K562 (cell line): Measurements from ENCODE around the gene JAM2. TPM values are rescaled to one million over a fixed set of nuclear protein-coding genes. Genes with fewer than 3 reads are reported as not detected.

Experiments used
- ATAC-seq: fragments of 200-7000 bp; cut with Tn5 transposase; 3 replicates; pipeline ENCODE4 v1.9.1; 2020; ENCODE audit warnings: moderate library complexity
- BruUV-seq: library from RNA; stranded (reverse); fragments of 400-500 nt; replicated peaks from 2 replicates; lab custom pipeline; 2021; lab: Mats Ljungman, UMichigan
- CTCF ChIA-PET: fragments of 300-600 bp; formaldehyde crosslinking; extraction: SDS; loops from one replicate; lab custom pipeline; 2021; ENCODE audit warnings: low intra/inter-chr PET ratio; lab: Yijun Ruan, JAX
- POLR2A ChIA-PET: fragments of 300-600, 350-650 bp; sonication (Branson Sonifier 250); formaldehyde crosslinking; extraction: SDS; loops from one replicate; lab custom pipeline; 2021; ENCODE audit warnings: antibody characterized with exemption, inconsistent platforms; lab: Yijun Ruan, JAX
- DNase-seq, 4 experiments: peaks; one replicate each; pipeline versions ENCODE4 v3.0.0 to v3.0.0-alpha.2; 2011 to 2018; ENCODE audit warnings: low spot score in 3 of 4, mixed read lengths in 3 of 4; ENCODE audit errors: extremely low read depth in 1 of 4
- FAIRE-seq: peaks from 2 replicates; lab custom pipeline; 2011; peaks lifted over from hg19 to GRCh38; lab: Jason Lieb, UNC
- H2AFZ ChIP-seq: 2 replicates; pipeline ENCODE4 v1.6.0; 2011; ENCODE audit warnings: low read depth, low read length, control low read depth, inconsistent platforms
- H3K27ac ChIP-seq: fragments of 200-600 bp; 3 replicates; pipeline ENCODE4 v1.8.0; 2011; ENCODE audit warnings: low read depth, mild to moderate bottlenecking, control low read depth, inconsistent platforms, low read length, moderate library complexity, mixed read lengths; ENCODE audit errors: extremely low read depth
- H3K27me3 ChIP-seq, 2 experiments: fragments of 300-600 bp in 1 of 2; 2 replicates in 1 of 2; 3 replicates in 1 of 2; pipeline versions ENCODE4 v1.6.0 to v1.8.0; 2011; ENCODE audit warnings: inconsistent platforms in 2 of 2, low read length in 2 of 2, mild to moderate bottlenecking in 1 of 2, mixed read lengths in 1 of 2, moderate library complexity in 1 of 2; ENCODE audit not compliant: control insufficient read depth in 2 of 2, insufficient read depth in 2 of 2
- H3K36me3 ChIP-seq: fragments of 300-600 bp; 3 replicates; pipeline ENCODE4 v1.8.0; 2011; ENCODE audit warnings: mild to moderate bottlenecking, low read length, inconsistent platforms; ENCODE audit not compliant: control insufficient read depth, insufficient read depth
- H3K4me1 ChIP-seq, 2 experiments: fragments of 200-600 bp in 1 of 2; replicated peaks in 1 of 2; 2 replicates in 1 of 2; 3 replicates in 1 of 2; pipeline versions ENCODE4 v1.5.1 to v1.8.0; 2011; ENCODE audit warnings: inconsistent platforms in 2 of 2, low read length in 2 of 2, mild to moderate bottlenecking in 1 of 2, mixed read lengths in 1 of 2, moderate library complexity in 1 of 2; ENCODE audit not compliant: control insufficient read depth in 2 of 2, insufficient read depth in 2 of 2
- H3K4me2 ChIP-seq: 2 replicates; pipeline ENCODE4 v1.6.1; 2011; ENCODE audit warnings: low read length, control low read depth, inconsistent platforms, mixed read lengths; ENCODE audit not compliant: insufficient read depth
- H3K4me3 ChIP-seq: fragments of 200-600 bp; sonication (generic), shearing (Covaris generic); 2 replicates; pipeline ENCODE4 v1.5.1; 2016; ENCODE audit warnings: control low read depth, inconsistent platforms
- H3K79me2 ChIP-seq: fragments of 200-600 bp; 3 replicates; pipeline ENCODE4 v1.8.0; 2011; ENCODE audit warnings: low read length, inconsistent platforms; ENCODE audit not compliant: control insufficient read depth, insufficient read depth
- H3K9ac ChIP-seq, 2 experiments: 2 replicates each; pipeline versions ENCODE4 v1.6.0 to v1.6.1; 2011; ENCODE audit warnings: low read depth in 2 of 2, low read length in 2 of 2, control low read depth in 1 of 2, inconsistent platforms in 1 of 2, mild to moderate bottlenecking in 1 of 2, mixed read lengths in 1 of 2; ENCODE audit not compliant: insufficient read depth in 1 of 2
- H3K9me1 ChIP-seq: one replicate; pipeline ENCODE4 v1.6.0; 2011; ENCODE audit warnings: inconsistent platforms, mild to moderate bottlenecking, low read length, moderate library complexity; ENCODE audit not compliant: control insufficient read depth, insufficient read depth
- H3K9me3 ChIP-seq: replicated peaks from 2 replicates; pipeline ENCODE4 v1.5.1; 2011; ENCODE audit warnings: low read depth, low read length, inconsistent platforms; ENCODE audit not compliant: control insufficient read depth, insufficient read depth
- H4K20me1 ChIP-seq: replicated peaks from 2 replicates; pipeline ENCODE4 v1.6.1; 2011; ENCODE audit warnings: low read length, inconsistent platforms, mixed read lengths; ENCODE audit not compliant: control insufficient read depth, insufficient read depth
- CBX3 ChIP-seq, 2 experiments: IDR thresholded peaks; 1 replicate in 1 of 2; 2 replicates in 1 of 2; pipeline ENCODE4 v1.6.1; 2012; ENCODE audit warnings: inconsistent platforms in 2 of 2, low read length in 2 of 2, borderline replicate concordance in 1 of 2, control low read depth in 1 of 2
- ELK3 ChIP-seq: fragments of 450-650 bp; formaldehyde crosslinking; IDR thresholded peaks from 2 replicates; pipeline ENCODE4 v1.4.0; 2020; ENCODE audit warnings: mild to moderate bottlenecking
- HNRNPL ChIP-seq: fragments of 200-400 bp; formaldehyde crosslinking; IDR thresholded peaks from 2 replicates; pipeline ENCODE4 v1.6.1; 2017; ENCODE audit warnings: low read depth, mild to moderate bottlenecking, low read length
- KLF16 ChIP-seq: IDR thresholded peaks from 2 replicates; pipeline ENCODE4 v1.6.1; 2016; ENCODE audit warnings: antibody characterized with exemption
- MAFG ChIP-seq: fragments of 450-650 bp; conservative IDR thresholded peaks from 2 replicates; pipeline ENCODE4 v1.6.1; 2016; ENCODE audit warnings: missing genetic modification characterization, missing compliant biosample characterization
- MECOM ChIP-seq: fragments of 250-450 bp; sonication (Bioruptor Pico); IDR thresholded peaks from 2 replicates; pipeline ENCODE4 v1.8.0; 2022; ENCODE audit warnings: inconsistent platforms
- PHF8 ChIP-seq: fragments of 200-600 bp; sonication (generic); IDR thresholded peaks from 2 replicates; pipeline ENCODE4 v1.6.1; 2012; ENCODE audit warnings: mixed run types, mild to moderate bottlenecking, inconsistent platforms, low read length, moderate library complexity, borderline replicate concordance
- TCF3 ChIP-seq: sonication (generic); formaldehyde crosslinking; IDR thresholded peaks from 2 replicates; pipeline ENCODE4 v1.4.0; 2020; ENCODE audit warnings: mild to moderate bottlenecking, missing genetic modification reagents
- TEAD2 ChIP-seq: fragments of 450-650 bp; IDR thresholded peaks from 2 replicates; pipeline ENCODE4 v1.6.1; 2016; ENCODE audit warnings: missing genetic modification characterization, control low read depth, missing compliant biosample characterization
- ZC3H8 ChIP-seq: fragments of 450-650 bp; IDR thresholded peaks from 2 replicates; pipeline ENCODE4 v1.6.1; 2017
- ZFX ChIP-seq: sonication (generic); formaldehyde crosslinking; IDR thresholded peaks from 2 replicates; pipeline ENCODE4 v1.8.0; 2022; ENCODE audit warnings: mild to moderate bottlenecking, missing genetic modification reagents, moderate library complexity
- ZNF707 ChIP-seq: fragments of 250-450 bp; sonication (Bioruptor Pico); conservative IDR thresholded peaks from 2 replicates; pipeline ENCODE4 v1.8.0; 2022; ENCODE audit warnings: inconsistent platforms, mild to moderate bottlenecking, moderate library complexity
- WGBS: fragments of 100-300 bp; shearing (Covaris generic); methylation state at CpG from one replicate; pipeline ENCODE4 v1.1.6; 2016; ENCODE audit warnings: low coverage, mixed read lengths; ENCODE audit not compliant: insufficient coverage; ENCODE audit errors: missing lambda C conversion rate; 5-methylcytosine and 5-hydroxymethylcytosine counted together
- in situ Hi-C: fragments of 300-500 bp; cut with MboI; formaldehyde crosslinking; loops from 4 replicates; pipeline ENCODE4 v1.15.0; 2018; ENCODE audit warnings: inconsistent platforms, mixed read lengths
- intact Hi-C: fragments of 100-400 bp; cut with micrococcal nuclease; formaldehyde crosslinking; loops from 2 replicates; pipeline ENCODE4 v1.14.2; 2022
- polyA plus RNA-seq, 8 experiments: library from polyadenylated mRNA; depleted of rRNA in 4 of 8; stranded (reverse) in 5 of 8; unstranded in 3 of 8; fragments of >200 nt; fragmentation: Nextera tagmentation in 2 of 8; fragmentation: Illumina TruSeq in 1 of 8; extraction: Ambion mirVana in 2 of 8; extraction: Trizol in 1 of 8; gene quantifications; 2 replicates each; pipeline versions ENCODE4 v1.2.1 to v1.2.3, GENCODE V29; 2011 to 2014; ENCODE audit warnings: inconsistent platforms in 1 of 8, missing spikeins in 1 of 8
- total RNA-seq, 7 experiments: library from RNA; depleted of rRNA in 6 of 7; stranded (reverse); fragments of >200 nt in 6 of 7; fragmentation: Illumina TruSeq in 2 of 7; extraction: Trizol in 2 of 7; gene quantifications; 2 replicates each; pipeline versions ENCODE4 v1.2.1 to v1.2.3, GENCODE V29; 2011 to 2021; ENCODE audit warnings: low replicate concordance in 1 of 7

The JAM2 gene
- total and polyA plus RNA-seq, 9 of the 15 experiments (the other 6 are each of a cell fraction or from before 2014, with no cell fraction given) = 0.03 to 0.08 (median 0.07) TPM; not detected in 6

GRCh38 chr21:25700741-25701140 lies 61.7 kb downstream of the JAM2 start:
- ATAC-seq = no peak
- TF ChIP-seq ZC3H8 (no peak), HNRNPL (no peak), ZNF707 (CRISPR knock-in tag) (no peak), ZFX (CRISPR knock-in tag) (no peak), KLF16 (no peak), TCF3 (no peak), CBX3 (IDR thresholded peaks at IDR 0.05; ENCODE audit: borderline replicate concordance in 1 of 2, low read length in 2 of 2) (no peak), PHF8 (no peak), TEAD2 (no peak), MECOM (CRISPR knock-in tag) (no peak), ELK3 (no peak), MAFG (no peak)
- ChIA-PET POLR2A (no interaction called here), CTCF (no interaction called here)
- no peak overlapping the region for H3K9ac ChIP-seq
- intact Hi-C loops = loop anchor here (10.0 kb wide), 1 partner anchor 164 kb away; no protein-coding TSS in a partner anchor
- in situ Hi-C loops = no loop called here
- BruUV-seq = no TSS peak
- no peaks in the 10 kb centered on the region for H3K79me2 ChIP-seq
- no peaks in the 10 kb centered on the region for H3K9me1 ChIP-seq
- no peak overlapping the region for H3K27ac ChIP-seq
- H3K9me3 ChIP-seq = no peaks in the 10 kb centered on the region
- H4K20me1 ChIP-seq = no peaks in the 10 kb centered on the region
- 55% methylated on average over 1 of the region's 1 CpG for WGBS
- H3K27me3 ChIP-seq = no peaks in the 10 kb centered on the region
- DNase-seq = no peak
- H3K4me2 ChIP-seq = no peak overlapping the region
- H3K36me3 ChIP-seq = no peaks in the 10 kb centered on the region
- H2AFZ ChIP-seq = peak overlapping the region; percentile 53
- no peak for FAIRE-seq
- H3K4me1 ChIP-seq = no peaks in the 10 kb centered on the region
- H3K4me3 ChIP-seq = no peak overlapping the region
